GM18505 (cell line): ENCODE results near the gene MATR3.

Source experiments
- ATAC-seq: cut with Tn5 transposase; IDR thresholded peaks from one replicate; pipeline ENCODE4 v1.9.1; 2021; ENCODE audit not compliant: unreplicated experiment
- POLR2A ChIP-seq: IDR thresholded peaks from 4 replicates; pipeline ENCODE4 v1.6.1; 2011; ENCODE audit warnings: borderline replicate concordance; ENCODE audit not compliant: insufficient read depth, insufficient read length; ENCODE audit errors: extremely low read depth

MATR3 gene

DNA sequence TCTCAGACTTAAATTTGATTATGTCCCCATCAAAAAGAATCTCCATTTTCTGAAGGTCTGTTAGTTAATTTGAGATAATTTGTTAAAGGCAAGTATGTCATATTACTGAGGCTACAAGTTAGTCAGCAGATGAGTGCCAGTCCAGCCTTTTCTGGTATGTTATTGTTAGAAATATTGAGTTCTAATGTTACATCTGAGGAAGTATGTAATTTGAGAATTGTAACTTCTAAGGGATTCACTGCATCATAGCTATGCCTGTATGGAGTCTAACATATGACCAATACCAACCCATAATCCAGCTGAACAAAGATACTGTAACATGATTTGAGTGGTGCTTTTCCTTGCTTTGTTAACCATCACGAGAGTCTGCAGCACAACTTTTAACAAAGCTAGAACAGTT lies 75.6 kb downstream of the MATR3 start:
- ATAC-seq, result no peak
- TF ChIP-seq POLR2A, result no peak

DNA sequence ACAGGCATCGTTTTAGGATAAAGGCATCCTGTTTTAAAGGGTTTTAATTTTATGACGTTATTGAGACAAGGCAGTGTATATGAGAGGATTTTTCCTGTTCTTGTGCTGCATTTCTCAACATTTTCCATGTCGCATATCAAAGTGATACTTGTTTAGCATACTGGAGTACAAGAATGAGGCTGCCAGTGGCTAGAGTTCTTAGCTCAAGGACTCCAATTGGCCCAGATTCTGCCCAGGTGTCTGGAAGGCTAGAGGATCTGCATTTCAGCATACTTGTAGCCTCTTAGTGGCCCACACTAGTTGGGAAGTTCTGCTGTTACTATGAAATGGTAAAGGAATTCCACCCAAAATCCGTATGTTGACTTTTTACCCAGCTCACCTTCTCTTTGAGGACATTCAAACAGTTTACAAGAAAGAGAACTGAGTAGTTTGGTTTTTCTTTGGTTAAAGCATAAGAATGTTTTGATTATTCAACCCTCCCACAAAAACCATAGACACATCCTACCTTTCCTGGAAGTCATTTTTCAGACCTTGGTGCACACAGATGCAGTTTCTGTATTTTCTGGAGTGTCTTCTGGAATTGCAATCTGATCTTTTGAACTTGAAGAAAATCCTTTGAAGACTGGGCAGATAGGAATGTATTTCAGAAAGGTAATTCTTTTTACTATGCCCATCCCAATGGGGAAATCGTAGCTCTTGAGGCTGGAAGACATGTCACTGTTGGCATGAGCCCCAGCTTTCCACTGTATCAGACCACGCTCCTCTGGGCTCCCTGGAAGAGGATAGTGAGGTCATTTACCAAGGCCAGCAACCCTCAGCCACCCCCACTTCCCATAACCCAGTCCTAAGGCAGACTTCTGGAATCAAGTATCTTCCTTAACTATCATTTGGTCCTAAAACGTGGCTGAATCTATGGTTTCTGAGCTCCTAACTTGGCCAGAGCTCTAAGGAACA lies 78.2 kb downstream of the MATR3 start:
- no peak for ATAC-seq
- no peak for TF ChIP-seq POLR2A

GRCh38 chr5:139374909-139375308 lies 81.4 kb downstream of the MATR3 start:
- TF ChIP-seq POLR2A, result no peak
- no peak for ATAC-seq

DNA sequence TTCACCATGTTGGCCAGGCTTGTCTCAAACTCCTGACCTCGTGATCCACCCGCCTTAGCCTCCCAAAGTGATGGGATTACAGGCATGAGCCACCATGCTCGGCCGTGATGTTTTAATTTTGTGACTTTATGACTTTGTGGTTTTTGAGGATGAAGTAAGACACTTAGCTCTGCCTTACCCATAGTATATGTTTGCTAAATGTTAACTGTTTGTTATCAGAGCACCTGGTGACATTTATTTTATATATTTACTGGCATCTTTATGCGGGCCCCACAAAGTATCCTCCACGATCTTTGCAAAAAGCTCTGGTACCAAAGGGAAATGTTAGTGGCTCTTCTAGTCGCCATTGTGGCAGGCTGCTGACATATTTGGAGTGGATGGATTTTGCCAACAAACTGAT lies 82.8 kb downstream of the MATR3 start:
- no peak for TF ChIP-seq POLR2A
- ATAC-seq, result no peak

DNA sequence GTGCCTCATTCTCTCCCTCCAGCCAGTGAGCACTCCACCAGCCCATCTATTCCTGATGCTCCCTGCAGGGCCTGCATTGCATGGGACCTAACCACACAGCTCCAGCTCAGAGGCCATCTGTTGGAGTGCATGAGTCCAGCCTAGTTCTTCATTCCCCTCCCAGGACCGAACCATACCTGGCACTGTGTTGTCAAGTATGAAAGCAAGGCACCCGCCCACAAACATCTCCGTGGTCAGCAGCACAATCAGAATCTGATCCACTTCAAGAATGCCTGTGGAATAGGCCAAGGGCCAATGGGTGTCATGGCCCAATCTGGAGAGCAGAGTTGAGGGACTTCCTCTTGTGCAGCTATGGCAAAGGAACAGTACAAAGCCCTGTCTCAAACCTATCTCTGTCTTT lies 83.7 kb downstream of the MATR3 start:
- TF ChIP-seq POLR2A, result no peak
- ATAC-seq, result no peak

DNA sequence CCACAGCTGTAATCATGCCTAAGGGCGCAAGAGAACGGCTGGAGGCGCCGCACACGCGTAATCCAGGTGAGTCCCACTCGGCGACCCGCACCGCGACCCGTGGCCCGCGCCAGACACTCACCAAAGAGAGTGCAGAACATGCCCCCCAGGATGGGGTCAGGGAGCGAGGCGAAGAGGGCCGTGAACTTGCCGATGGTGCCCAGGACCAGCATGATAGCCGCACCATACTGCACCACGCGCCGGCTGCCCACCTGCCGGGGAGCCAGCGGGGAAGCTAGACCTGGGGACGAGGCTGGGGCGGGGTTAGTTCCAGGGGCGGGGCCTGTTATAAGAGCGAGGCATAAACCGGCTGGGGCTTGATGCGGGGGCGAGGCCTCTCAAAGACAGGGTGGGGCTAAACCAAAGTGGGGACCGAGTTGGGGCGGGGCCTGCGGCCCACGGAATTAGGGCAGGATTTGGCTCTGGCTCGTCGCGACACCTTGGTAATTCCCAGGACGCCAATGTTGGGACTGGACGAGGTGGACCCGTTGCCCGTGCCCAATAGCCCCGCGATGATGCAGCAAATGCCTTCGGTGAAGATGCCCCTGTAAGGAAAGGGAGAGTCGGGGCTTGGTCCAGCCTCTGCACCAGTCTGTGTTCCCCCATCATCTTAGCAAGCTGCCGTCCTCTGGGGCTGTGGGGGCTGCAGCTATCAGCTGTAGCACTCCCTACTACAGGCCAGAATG lies 84.7 kb downstream of the MATR3 start:
- no peak for TF ChIP-seq POLR2A

GRCh38 chr5:139378941-139379361 lies 85.4 kb downstream of the MATR3 start:
- ATAC-seq, result no peak
- no peak for TF ChIP-seq POLR2A

More for the DNA sequence above, 84.7 kb downstream of the MATR3 start:
- no peak for ATAC-seq

GRCh38 chr5:139379626-139380449 lies 86.3 kb downstream of the MATR3 start:
- no peak for ATAC-seq
- TF ChIP-seq POLR2A, result no peak
